Islet precursor cell (in vitro differentiated cells): ENCODE measurements around the gene ZNF613.
"Not testable (repeated sequence)": the region's sequence is repeated elsewhere in the genome, so short reads cannot be mapped to it uniquely, and the experiment has no call there.

Source experiments
- DNase-seq: peaks from one replicate; pipeline ENCODE4 v3.0.0-alpha.2; 2018

ZNF613 gene

DNA sequence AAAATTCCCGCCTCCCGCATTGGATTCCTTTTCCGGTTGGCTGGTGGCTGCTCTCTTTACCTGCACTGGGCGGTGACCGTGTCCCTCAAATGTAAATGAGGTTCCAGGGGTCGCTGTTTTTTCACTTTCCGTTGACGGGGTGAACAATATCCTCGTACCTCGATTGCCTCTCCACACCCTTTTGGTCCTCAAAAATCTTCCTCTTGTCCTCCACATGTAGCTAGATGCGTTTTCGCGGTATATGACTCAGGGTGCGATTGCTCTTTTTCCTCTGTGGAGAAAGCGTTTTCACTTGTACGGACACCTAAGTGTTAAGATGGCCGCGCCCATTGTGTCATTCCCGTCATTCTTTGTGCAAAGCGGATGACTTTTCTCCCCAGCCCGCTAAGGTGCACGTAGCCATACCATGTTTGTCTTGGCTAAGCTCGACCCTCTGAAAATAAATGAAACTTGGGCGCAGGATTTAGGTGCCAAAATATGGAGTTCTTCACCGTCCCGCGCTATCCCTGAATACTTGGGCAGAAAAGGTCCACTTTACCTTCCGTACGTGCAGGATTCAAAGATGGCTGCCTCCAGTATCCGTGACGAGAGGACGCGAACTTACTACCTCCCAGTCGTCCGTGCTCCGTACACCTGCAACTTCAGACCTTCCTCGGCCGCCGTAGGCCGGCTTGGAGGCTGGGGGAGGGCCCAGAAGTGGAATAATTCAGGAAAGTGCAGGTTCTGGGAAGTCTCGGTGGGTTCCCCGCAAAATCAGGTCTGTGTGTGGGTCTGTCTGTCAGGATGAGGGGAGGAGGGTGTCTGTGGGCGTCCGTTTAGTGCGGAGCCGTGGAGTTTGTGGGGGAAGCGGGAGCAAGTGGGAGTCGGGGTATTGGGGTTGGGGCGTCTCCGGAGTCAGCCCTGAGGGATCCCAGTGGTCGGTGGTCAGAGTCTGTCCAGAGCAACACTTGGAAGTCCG lies at the start of gene ZNF613:
Gene ZNF613, plus strand, starts transcription at position 689 of the 958 bp plus-strand sequence. CDS start 8,749 bp downstream, outside the sequence.
- peak; percentile 94 for DNase-seq

DNA sequence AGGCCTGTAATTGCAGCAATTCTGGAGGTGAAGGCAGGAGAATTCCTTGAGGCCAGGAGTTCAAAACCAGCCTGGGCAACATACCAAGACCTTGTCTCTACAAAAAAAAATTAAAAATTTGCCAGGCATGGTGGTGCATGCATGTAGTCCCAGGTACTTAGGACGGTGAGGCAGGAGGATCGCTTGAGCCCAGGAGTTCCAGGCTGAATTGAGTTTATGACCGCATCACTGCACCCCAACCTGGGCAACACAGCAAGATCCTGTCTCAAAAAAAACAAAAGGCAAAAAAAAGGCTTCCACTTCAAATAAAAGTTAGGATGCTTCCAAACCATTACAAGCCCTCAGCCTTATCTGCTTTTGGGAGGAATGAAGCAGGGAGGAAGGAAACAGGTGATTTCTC lies 44.8 kb upstream of the ZNF613 start:
- no peak for DNase-seq

DNA sequence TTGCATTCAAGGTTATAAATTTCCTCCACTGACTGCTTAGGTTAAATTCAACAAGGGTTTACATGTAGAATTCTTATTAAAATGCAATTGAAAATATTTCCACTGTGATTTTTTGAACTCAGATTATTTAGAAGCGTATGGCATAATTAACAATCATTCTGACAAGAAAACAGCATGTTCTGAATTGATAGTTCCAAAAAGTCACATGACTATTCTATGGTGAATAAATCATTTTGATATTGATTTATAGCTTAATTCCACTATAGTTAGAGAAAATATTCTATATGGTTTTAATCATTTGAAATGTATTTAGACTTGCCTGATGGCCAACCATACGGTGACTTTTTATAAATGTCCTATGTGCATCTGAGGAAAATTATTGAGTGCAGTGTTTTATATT lies 42.6 kb upstream of the ZNF613 start:
- no peak for DNase-seq

DNA sequence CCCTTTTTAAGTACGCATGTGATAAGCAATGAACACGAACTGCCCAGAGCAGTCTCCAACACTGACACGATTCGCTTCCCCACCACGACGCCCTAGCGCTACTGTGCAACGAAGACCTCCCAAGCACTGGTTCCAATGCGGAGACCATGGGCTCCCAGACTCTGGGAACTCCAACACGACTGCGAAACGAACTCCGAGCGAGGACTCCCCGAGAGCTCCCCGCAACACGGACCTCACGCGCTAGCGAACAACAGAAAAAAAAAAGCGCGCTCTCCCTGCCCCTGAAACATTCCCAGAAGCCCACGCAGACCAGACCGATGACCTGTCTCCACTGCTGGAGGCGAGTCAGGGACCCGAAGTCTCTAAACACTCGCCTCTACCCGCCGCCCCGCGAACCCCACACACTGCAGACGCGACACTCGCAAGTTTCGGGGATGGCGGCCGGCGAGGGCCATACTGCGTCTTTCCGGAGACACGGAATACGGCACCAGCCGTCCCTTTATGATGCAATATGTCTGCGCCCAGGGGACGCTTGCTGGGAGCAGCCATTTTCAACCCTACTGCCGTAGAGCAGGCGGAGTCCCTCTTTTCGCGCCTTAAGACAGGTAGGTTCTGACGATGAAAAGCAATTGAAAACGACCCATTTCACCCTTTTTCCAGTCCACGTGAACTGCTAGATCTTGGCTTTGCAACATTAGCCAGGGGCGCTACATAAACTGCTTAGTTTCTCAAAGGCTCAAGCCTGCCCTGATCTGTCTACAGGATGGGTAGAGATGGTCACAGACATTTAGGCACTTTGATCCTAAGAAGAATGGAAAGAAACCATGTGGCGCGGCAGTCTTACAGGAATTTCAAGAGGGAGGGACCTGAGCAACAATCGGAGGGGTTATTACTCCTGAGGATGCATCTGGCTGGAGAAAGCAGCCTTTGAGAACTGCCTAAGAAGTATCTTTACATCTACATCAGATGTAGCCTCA lies 39.5 kb upstream of the ZNF613 start, which contains the start of gene ZNF577:
Gene ZNF577, minus strand, starts transcription at position 430 of the 977 bp plus-strand sequence. CDS start 7,569 bp downstream, outside the sequence.
- peak; percentile 83 for DNase-seq

DNA sequence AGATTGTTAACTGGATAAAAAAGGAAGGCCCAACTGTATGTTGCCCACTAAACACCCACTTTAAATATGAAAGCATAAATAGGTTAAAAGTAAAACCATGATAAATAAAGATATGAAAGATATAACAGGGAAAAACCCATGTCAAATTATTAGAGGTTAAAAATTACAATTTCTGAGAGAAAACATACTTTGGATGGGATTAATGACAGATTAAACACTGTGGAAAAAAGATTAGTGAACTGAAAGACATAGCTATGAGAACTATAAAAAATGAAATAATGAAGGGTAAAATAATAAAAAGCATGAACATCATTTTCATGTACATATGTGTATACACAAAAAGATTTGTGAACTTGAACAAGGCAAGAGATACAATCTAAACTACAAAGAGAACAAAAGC lies 37.3 kb upstream of the ZNF613 start:
- DNase-seq = no peak

DNA sequence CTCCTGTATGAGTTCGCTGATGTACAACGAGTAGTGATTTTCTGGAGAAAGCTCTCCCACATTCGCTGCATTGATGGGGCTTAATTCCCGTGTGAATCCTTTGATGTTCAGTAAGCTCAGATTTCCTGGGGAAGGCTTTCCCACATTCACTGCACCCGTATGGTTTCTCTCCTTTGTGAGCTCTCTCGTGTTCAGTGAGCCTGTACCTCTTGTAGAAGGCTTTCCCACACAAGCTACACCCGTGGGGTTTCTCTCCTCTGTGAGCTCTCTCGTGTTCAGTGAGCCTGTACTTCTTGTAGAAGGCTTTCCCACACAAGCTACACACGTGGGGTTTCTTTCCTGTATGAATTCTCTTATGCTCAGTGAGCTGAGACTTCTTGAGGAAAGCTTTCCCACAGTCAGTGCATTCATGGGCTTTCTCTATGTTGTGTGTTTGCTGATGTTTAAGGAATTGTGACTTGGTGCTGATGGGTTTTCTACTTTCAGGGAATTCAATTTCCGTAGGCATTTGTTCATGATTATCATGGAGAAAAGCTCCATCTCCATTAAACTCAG lies 36.0 kb upstream of the ZNF613 start:
- DNase-seq = no peak

DNA sequence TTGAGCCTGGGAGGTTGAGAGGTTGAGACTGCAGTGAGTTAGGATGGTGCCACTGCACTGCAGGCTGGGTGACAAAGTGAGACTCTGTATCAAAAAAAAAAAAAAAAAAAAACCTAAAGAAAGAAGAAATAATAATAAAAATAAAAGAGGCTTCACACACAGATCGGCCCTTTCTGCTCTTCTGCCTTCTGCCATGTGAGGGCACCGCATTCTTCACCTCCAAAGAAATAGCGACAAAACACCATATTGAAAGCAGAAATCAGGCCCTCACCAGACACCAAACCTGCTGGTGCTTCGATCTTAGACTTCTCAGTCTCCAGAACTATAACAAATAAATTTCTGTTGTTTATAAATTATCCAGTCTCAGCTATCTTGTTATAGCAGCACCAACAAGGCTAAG lies 25.4 kb upstream of the ZNF613 start:
- DNase-seq = no peak

DNA sequence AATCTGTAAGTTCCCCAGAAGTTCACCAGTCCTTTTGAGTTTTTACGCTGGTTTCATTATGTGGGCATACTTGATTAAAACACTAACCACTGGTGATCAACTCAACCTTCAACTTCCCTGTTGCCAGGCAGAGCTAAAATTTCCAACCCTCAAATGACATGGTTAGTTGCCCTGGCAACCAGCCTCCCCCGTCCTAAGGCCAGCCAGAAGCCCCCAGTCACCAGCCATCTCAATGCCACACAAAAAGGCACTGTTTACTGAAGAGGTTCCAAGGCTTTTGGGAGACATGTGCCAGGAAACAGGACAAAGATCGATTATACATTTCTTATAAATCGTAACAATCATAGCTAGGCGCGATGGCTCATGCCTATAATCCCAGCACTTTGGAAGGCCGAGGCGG lies 24.1 kb upstream of the ZNF613 start:
- DNase-seq = no peak

DNA sequence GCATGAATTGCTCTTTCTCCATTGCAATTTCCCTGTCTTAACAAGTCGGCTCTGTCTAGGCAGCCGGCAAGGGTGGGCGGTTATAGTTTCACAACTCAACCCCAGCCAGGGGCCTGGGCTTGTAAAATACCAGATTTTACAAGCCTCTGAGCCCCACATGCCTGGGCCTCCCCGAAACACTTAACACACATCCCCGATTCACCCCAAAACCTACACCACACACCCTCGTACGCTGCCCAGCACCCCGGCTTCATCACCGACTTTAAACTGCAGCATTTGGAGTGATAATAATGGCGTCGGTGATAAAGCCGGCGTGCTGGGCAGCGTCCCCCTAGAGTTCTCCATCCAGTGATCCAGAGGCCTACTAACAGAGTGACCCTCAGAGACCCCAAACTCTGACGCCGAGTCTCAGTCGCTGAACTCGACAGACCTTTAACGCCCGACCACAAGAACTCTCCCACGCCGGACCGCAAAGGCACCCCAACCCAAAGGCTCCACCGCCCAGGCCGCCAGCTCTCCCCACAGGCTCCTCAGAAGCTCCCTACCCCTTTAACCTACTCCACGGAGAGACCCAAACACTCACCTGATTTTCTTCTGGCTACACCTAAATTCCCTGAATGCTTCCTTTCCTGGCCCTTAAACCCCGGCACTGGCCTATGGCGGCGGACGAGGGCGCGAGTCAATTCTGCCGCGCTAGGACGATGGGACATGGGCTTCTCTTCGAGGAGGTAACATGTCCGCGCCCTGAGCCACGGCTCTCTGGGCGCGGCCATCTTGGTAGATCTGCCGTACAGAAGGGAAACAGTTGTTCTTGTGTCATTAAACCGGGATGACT lies 22.7 kb upstream of the ZNF613 start, which contains the start of gene ZNF649:
Gene ZNF649, minus strand, starts transcription at position 687 of the 835 bp plus-strand sequence. CDS start 4,910 bp downstream, outside the sequence.
- peak; percentile 94 for DNase-seq

DNA sequence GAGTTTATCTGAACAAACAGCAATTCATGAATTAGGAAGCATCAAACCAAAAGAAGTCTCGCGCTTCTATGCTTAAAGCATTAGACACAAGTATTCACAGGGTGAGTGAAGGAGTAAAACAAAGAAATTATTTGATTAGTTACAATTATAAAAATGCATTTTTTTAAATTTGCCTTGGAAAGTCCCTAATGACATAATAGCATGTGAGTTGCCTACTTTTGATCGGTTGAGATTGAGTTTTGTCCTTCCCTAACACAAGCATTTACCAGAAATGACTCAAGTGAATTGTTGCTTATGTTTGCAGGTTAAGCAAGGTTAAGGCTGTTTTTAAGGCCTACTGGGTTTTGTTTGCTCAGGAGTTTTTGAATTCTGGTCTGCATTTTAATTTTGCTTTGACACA lies 22.1 kb upstream of the ZNF613 start:
- DNase-seq = no peak

DNA sequence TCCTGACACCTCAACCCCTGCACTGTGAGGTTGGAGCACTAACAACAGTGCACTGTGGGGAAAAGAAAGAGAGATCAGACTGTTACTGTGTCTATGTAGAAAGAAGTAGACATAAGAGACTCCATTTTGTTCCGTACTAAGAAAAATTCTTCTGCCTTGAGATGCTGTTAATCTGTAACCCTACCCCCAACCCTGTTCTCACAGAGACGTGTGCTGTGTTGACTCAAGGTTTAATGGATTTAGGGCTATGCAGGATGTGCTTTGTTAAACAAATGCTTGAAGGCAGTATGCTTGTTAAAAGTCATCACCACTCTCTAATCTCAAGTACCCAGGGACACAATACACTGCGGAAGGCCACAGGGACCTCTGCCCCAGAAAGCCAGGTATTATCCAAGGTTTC lies 21.6 kb upstream of the ZNF613 start:
- DNase-seq = not testable (repeated sequence)

DNA sequence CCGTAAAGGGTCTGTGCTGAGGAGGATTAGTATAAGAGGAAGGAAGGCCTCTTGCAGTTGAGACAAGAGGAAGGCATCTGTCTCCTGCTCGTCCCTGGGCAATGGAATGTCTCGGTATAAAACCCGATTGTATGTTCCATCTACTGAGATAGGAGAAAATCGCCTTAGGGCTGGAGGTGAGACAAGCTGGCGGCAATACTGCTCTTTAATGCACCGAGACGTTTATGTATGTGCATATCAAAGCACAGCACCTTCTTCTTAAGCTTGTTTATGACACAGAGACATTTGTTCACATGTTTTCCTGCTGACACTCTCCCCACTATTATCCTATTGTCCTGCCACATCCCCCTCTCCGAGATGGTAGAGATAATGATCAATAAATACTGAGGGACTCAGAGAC lies 21.2 kb upstream of the ZNF613 start:
- DNase-seq = not testable (repeated sequence)

DNA sequence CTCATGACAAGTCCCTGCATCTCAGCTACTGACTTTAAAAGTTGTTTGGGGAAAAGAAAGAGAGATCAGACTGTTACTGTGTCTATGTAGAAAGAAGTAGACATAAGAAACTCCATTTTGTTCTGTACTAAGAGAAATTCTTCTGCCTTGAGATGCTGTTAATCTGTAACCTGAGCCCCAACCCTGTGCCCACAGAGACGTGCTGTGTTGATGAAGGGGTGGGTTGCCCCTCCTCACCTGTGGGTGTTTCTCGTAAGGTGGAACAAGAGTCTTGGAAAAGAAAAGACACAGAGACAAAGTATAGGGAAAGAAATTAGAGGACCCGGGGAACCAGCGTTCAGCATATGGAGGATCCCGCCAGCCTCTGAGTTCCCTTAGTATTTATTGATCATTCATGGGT lies 19.3 kb upstream of the ZNF613 start:
- not testable (repeated sequence) for DNase-seq

DNA sequence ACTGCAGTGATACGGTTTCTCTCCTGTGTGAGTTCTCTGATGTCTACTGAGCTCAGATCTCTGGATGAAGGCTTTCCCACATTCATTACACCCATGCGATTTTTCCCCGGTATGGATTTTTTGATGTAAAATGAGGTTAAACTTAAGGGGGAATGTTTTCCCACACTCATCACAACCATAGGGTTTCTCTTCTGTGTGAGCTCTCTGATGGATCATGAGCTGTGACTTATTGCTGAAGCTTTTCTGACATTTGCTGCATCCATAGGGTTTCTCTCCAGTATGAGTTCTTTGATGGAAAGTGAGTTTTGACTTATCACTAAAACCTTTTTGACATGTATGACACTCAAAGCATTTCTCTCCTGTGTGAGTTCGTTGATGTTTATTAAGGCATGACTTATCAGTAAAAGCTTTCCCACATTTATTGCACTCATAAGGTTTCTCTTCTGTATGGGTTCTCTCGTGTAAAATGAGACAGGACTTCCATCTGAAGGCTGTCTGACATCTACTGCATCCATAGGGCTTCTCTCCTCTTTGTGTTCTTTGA lies 11.9 kb upstream of the ZNF613 start:
- DNase-seq = no peak

DNA sequence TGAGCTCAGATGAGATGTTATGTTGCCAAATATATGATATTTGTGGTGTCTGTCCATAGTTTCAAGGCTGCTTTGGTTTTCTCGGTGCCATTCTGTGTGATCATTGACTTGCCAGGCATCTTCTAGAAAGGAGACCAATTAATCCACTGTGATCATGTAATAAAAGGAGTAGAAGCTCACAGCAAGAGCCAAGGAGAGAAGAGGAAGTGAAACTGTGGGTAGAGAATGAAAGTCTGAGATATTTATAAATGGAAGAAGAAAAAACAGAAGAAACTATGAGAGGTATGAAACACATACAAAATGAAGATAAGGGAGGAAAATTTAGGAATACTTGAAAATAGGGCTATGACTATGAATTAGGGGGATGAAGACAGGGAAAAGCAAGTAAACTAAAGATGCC lies 11.1 kb upstream of the ZNF613 start:
- DNase-seq = no peak

DNA sequence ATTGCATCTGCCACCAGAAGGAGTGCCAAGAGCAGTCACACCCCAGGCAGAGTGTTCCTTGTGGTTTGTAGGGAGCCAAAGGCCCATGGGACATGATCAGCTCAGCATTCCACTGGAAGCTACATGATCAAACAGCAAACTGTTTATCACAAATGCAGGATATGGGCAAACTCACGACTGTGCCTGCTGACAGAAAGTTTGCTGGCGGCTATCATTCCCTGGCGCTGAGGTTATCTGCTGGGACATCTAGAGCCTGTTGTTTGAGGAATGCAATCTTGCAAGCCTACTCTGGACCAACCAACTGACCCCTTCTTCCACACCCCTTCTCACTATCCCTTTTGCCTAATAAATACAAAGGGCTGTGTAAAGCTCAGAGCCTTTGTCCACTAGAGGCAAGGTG lies 7.7 kb upstream of the ZNF613 start:
- no peak for DNase-seq

DNA sequence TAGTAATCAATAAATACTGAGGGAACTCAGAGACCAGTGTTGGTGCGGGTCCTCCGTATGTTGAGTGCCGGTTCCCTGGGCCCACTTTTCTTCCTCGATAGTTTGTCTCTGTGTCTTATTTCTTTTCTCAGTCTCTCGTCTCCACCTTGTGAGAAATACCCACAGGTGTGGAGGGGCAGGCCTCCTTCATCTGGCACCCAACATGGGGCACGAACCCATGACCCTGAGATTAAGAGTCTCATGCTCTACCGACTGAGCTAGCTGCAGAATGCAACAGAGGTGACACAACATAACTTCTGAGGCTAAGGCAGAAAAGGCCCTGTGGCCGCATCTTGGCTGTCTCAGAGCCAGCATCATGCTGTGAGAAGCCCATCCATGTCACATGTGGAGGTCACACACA lies 5.3 kb upstream of the ZNF613 start:
- DNase-seq = no peak

DNA sequence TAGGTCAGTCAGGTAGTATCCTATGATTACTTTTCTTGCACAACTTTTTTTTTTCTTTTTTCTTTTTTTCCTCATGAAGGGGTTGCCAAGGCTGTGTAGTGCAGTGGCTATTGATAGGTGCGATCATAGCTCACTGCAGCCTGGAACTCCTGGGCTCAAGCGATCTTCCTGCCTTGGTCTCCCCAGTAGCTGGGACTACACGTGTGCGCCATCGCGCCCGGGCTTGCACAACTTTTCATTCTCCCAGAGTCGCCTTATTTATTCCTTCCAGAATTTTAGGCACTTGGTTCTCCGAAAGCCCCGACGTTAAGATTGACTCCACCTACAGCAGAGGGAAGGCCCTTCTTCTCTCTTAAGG lies 867 bp upstream of the ZNF613 start:
- DNase-seq = no peak

DNA sequence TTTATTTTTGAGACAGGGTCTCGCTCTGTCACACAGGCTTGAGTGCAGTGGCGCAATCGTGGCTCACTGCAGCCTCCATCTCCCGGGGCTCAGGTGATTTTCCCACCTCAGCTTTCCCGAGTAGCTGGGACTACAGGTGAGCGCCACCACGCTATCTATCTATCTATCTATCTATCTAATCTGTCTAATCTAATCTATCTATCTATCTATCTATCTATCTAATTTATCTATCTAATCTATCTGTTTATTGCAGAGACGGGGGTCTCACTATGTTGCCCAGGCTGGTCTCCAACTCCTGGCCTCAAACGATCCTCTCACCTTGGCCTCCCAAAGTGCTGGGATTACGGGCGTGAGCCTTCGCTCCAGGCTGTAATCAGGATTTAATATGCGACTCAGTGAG lies 587 bp downstream of the ZNF613 start:
- DNase-seq = no peak

DNA sequence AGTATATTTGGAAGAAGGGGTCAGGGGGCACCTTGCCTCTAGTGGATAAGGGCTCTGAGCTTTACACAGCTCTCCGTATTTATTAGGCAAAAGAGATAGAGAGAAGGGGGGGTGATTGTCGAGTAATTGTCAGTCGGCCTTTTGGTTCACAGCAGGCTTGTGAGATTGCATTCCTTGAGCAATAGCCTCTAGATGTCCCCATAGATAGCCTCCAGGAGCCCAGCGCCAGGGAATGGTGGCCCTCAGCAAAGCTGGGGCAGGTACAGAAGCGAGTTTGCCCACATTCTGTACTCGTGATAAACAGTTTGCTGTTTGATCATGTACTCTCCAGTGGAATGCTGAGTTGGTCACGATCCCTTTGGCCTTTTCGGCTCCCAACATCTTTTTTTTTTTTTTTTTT lies 4.6 kb downstream of the ZNF613 start:
- DNase-seq = no peak

DNA sequence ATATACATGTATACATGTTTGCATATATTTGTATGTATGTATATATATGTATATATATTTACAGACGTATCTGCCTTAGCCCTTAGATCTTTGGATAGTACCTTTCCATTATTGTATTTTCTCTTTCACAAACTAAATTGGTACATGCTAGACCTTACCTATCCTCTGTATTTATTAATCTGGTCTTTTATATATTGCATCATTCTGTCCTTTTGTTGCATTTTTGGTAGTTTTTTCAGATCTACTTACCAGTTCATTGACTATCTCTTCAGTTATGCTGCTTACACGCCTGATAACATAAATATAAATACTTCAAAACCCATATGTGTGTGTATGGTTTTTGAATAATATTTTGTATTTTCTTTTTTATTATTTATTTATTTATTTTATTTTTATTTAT lies 11.7 kb downstream of the ZNF613 start:
- DNase-seq = no peak
